ENCODE data around the gene SLC6A3.
"Not testable (repeated sequence)": the region's sequence is repeated elsewhere in the genome, so short reads cannot be mapped to it uniquely, and the experiment has no call there.

The SLC6A3 gene

GRCh38 chr5:1477341-1477740, 32.1 kb upstream of the SLC6A3 start:
- no peak for DNase-seq (ENCODE audit: low read depth in 2 of 2)

GRCh38 chr5:1476967-1477310, 31.7 kb upstream of the SLC6A3 start:
- no peak for DNase-seq (ENCODE audit: low read depth in 2 of 2)

- DNase-seq (ENCODE audit: low read depth in 2 of 2): no peak
Measured at GRCh38 chr5:1476181-1476966, 31.1 kb upstream of the SLC6A3 start.

GRCh38 chr5:1475544-1475900, 30.3 kb upstream of the SLC6A3 start:
- not testable (repeated sequence) for DNase-seq (ENCODE audit: low read depth in 2 of 2)

- DNase-seq (ENCODE audit: low read depth in 2 of 2): no peak
Measured at GRCh38 chr5:1474866-1475543, 29.8 kb upstream of the SLC6A3 start.

GRCh38 chr5:1474183-1474839, 29.1 kb upstream of the SLC6A3 start:
- no peak for DNase-seq (ENCODE audit: low read depth in 2 of 2)

- no peak for DNase-seq (ENCODE audit: low read depth in 2 of 2)
Measured at GRCh38 chr5:1473746-1474145, 28.5 kb upstream of the SLC6A3 start.

- DNase-seq (ENCODE audit: low read depth in 2 of 2): no peak
Measured at GRCh38 chr5:1472964-1473628, 27.9 kb upstream of the SLC6A3 start.

GRCh38 chr5:1471997-1472963, 27.0 kb upstream of the SLC6A3 start:
- no peak for DNase-seq (ENCODE audit: low read depth in 2 of 2)

GRCh38 chr5:1471240-1471853, 26.1 kb upstream of the SLC6A3 start:
- no peak for DNase-seq (ENCODE audit: low read depth in 2 of 2)

- DNase-seq (ENCODE audit: low read depth in 2 of 2): no peak
Measured at GRCh38 chr5:1470762-1471211, 25.5 kb upstream of the SLC6A3 start.

GRCh38 chr5:1468629-1469527, 23.6 kb upstream of the SLC6A3 start:
- DNase-seq (ENCODE audit: low read depth in 2 of 2): no peak

- no peak for DNase-seq (ENCODE audit: low read depth in 2 of 2)
Measured at GRCh38 chr5:1468247-1468612, 23.0 kb upstream of the SLC6A3 start.

GRCh38 chr5:1467341-1468246, 22.4 kb upstream of the SLC6A3 start:
- no peak for DNase-seq (ENCODE audit: low read depth in 2 of 2)

GRCh38 chr5:1466631-1467265, 21.5 kb upstream of the SLC6A3 start:
- no peak for DNase-seq (ENCODE audit: low read depth in 2 of 2)

- no peak for DNase-seq (ENCODE audit: low read depth in 2 of 2)
Measured at GRCh38 chr5:1465966-1466471, 20.8 kb upstream of the SLC6A3 start.

- DNase-seq (ENCODE audit: low read depth in 2 of 2): no peak
Measured at GRCh38 chr5:1465117-1465516, 19.9 kb upstream of the SLC6A3 start.

GRCh38 chr5:1464511-1464910, 19.3 kb upstream of the SLC6A3 start:
- no peak for DNase-seq (ENCODE audit: low read depth in 2 of 2)

Data from fibroblast of skin of left biceps (primary cell).